Measurements from ENCODE around the gene NCR2. TPM values are rescaled to one million over a fixed set of nuclear protein-coding genes. Genes with fewer than 3 reads are reported as not detected.

The NCR2 gene
- total and polyA plus RNA-seq, 9 of the 15 experiments (the other 6 are each of a cell fraction or from before 2014, with no cell fraction given) = not detected

GRCh38 chr6:41356825-41357224 lies 21.4 kb downstream of the NCR2 start:
- WGBS (ENCODE audit: insufficient coverage, low coverage, missing lambda C conversion rate) = 3% methylated on average over 3 of the region's 3 CpGs
- DNase-seq (ENCODE audit: extremely low read depth in 1 of 4, low spot score in 3 of 4) = no peak
- peak; percentile 47; the same call in 1 of the 3 replicates for ATAC-seq
- Histone ChIP-seq H3K4me2 (ENCODE audit: insufficient read depth, low read length) (no peak overlapping the region), H3K79me2 (ENCODE audit: control insufficient read depth, insufficient read depth, low read length) (no peaks in the 10 kb centered on the region), H3K9me3 (replicated peaks; ENCODE audit: control insufficient read depth, insufficient read depth, low read depth, low read length) (no peaks in the 10 kb centered on the region), H3K36me3 (ENCODE audit: control insufficient read depth, insufficient read depth, low read length) (no peaks in the 10 kb centered on the region), H2AFZ (ENCODE audit: low read depth, low read length) (no peak overlapping the region), H3K27me3 (ENCODE audit: control insufficient read depth in 2 of 2, insufficient read depth in 2 of 2, low read length in 2 of 2) (peaks cover 22 to 25% of the 10 kb centered on the region in 2 experiments), H3K27ac (ENCODE audit: extremely low read depth, low read depth, low read length) (no peak overlapping the region), H4K20me1 (replicated peaks; ENCODE audit: control insufficient read depth, insufficient read depth, low read length) (no peaks in the 10 kb centered on the region), H3K4me1 (replicated peaks in 1 of 2; ENCODE audit: control insufficient read depth in 2 of 2, insufficient read depth in 2 of 2, low read length in 2 of 2) (no peaks in the 10 kb centered on the region), H3K9ac (ENCODE audit: insufficient read depth in 1 of 2, low read depth in 2 of 2, low read length in 2 of 2) (no peak overlapping the region), H3K4me3 (no peak overlapping the region), H3K9me1 (ENCODE audit: control insufficient read depth, insufficient read depth, low read length) (no peaks in the 10 kb centered on the region)
- in situ Hi-C loops (cut with MboI) (no loop called here), intact Hi-C loops (cut with micrococcal nuclease) (no loop called here)
- FAIRE-seq = peak; percentile 44
- POLR2A ChIA-PET = no interaction called here
- CTCF ChIA-PET (ENCODE audit: low intra/inter-chr PET ratio) = no interaction called here
- no TSS peak for BruUV-seq (replicated peaks)
- TF ChIP-seq HMBOX1 (IDR thresholded peaks at IDR 0.05) (0 out of 2 replicates have a peak, but pooled peaks have one; percentile 38), CEBPB (tag; IDR thresholded peaks at IDR 0.05) (peak; percentile 55; the same call in 1 of the 2 replicates), ATF6 (CRISPR knock-in tag; IDR thresholded peaks at IDR 0.05) (no peak)
